OCI-LY3 (cell line): ENCODE results near the gene PRDM16.

Experiments used
- H2AFZ ChIP-seq: fragments of 200-600, 300-600 bp; shearing (Covaris generic); 2 replicates; pipeline ENCODE4 v1.6.0; 2014; ENCODE audit warnings: antibody characterized with exemption, low read depth, low read length
- H3K27ac ChIP-seq: fragments of 200-600, 300-600 bp; sonication (generic); 2 replicates; pipeline ENCODE4 v1.5.1; 2014; ENCODE audit warnings: mild to moderate bottlenecking, low read length, moderate library complexity, mixed read lengths
- H3K27me3 ChIP-seq: fragments of 200-600, 300-600 bp; sonication (generic); 2 replicates; pipeline ENCODE4 v1.6.1; 2014; ENCODE audit warnings: low read depth, low read length, mixed read lengths
- H3K36me3 ChIP-seq: fragments of 200-600, 300-600 bp; sonication (generic); replicated peaks from 2 replicates; pipeline ENCODE3; 2014; ENCODE audit warnings: low read depth, low read length, mixed read lengths
- H3K4me1 ChIP-seq: fragments of 300-600, 200-600 bp; sonication (generic); 2 replicates; pipeline ENCODE4 v1.6.1; 2014; ENCODE audit warnings: low read length, mixed read lengths
- H3K4me2 ChIP-seq: fragments of 200-600, 300-600 bp; sonication (generic); 2 replicates; pipeline ENCODE4 v1.6.1; 2014; ENCODE audit warnings: low read length, mixed read lengths
- H3K4me3 ChIP-seq: fragments of 300-600, 200-600 bp; sonication (generic); 2 replicates; pipeline ENCODE4 v1.5.1; 2014; ENCODE audit warnings: antibody characterized with exemption, mild to moderate bottlenecking, low read length, moderate library complexity
- H3K79me2 ChIP-seq: fragments of 300-600, 200-600 bp; shearing (Covaris generic); 2 replicates; pipeline ENCODE4 v1.6.1; 2014; ENCODE audit warnings: mild to moderate bottlenecking, low read length, mixed read lengths
- H3K9ac ChIP-seq: fragments of 300-600, 200-600 bp; shearing (Covaris generic); 2 replicates; pipeline ENCODE4 v1.6.0; 2014; ENCODE audit warnings: mild to moderate bottlenecking, low read length, moderate library complexity
- H3K9me3 ChIP-seq: fragments of 200-600, 300-600 bp; shearing (Covaris generic); 2 replicates; pipeline ENCODE4 v1.6.1; 2014; ENCODE audit warnings: low read length, mixed read lengths; ENCODE audit not compliant: insufficient read depth
- H4K20me1 ChIP-seq: fragments of 200-600, 300-600 bp; sonication (generic); 2 replicates; pipeline ENCODE4 v1.6.1; 2016; ENCODE audit warnings: low read length, mixed read lengths; ENCODE audit not compliant: insufficient read depth
- CTCF ChIP-seq: fragments of 200-600, 300-600 bp; sonication (generic); IDR thresholded peaks from 2 replicates; pipeline ENCODE4 v1.5.1; 2014; ENCODE audit warnings: antibody characterized with exemption, low read length, low read depth
- EZH2phosphoT487 ChIP-seq: fragments of 200-600 bp; shearing (Covaris generic); IDR thresholded peaks from 2 replicates; pipeline ENCODE4 v1.6.1; 2018; ENCODE audit warnings: antibody characterized with exemption, mixed run types, low read depth

Gene PRDM16

GRCh38 chr1:3028531-3029282 lies 40.3 kb upstream of the PRDM16 start:
- H3K79me2 ChIP-seq, result no peaks in the 10 kb centered on the region
- no peaks in the 10 kb centered on the region for H4K20me1 ChIP-seq
- TF ChIP-seq CTCF, result no peak
- no peak for TF ChIP-seq EZH2phosphoT487
- H3K9ac ChIP-seq, result no peak overlapping the region
- H3K9me3 ChIP-seq, result no peaks in the 10 kb centered on the region
- no peak overlapping the region for H3K27ac ChIP-seq
- H3K4me3 ChIP-seq, result no peak overlapping the region
- no peak overlapping the region for H2AFZ ChIP-seq
- no peak overlapping the region for H3K4me2 ChIP-seq
- no peaks in the 10 kb centered on the region for H3K4me1 ChIP-seq
- H3K27me3 ChIP-seq, result no peaks in the 10 kb centered on the region
- H3K36me3 ChIP-seq, result no peaks in the 10 kb centered on the region

GRCh38 chr1:3029481-3029961 lies 39.5 kb upstream of the PRDM16 start:
- Histone ChIP-seq H3K27ac (no peak overlapping the region), H3K4me2 (no peak overlapping the region), H2AFZ (no peak overlapping the region), H3K9me3 (no peaks in the 10 kb centered on the region), H3K9ac (no peak overlapping the region), H3K4me3 (no peak overlapping the region), H3K4me1 (no peaks in the 10 kb centered on the region), H3K79me2 (no peaks in the 10 kb centered on the region), H3K36me3 (no peaks in the 10 kb centered on the region), H4K20me1 (no peaks in the 10 kb centered on the region), H3K27me3 (no peaks in the 10 kb centered on the region)
- no peak for TF ChIP-seq CTCF
- no peak for TF ChIP-seq EZH2phosphoT487

GRCh38 chr1:3029991-3030662 lies 38.9 kb upstream of the PRDM16 start:
- no peaks in the 10 kb centered on the region for H3K27me3 ChIP-seq
- no peaks in the 10 kb centered on the region for H3K9me3 ChIP-seq
- H3K4me2 ChIP-seq, result no peak overlapping the region

More at GRCh38 chr1:3029991-3030662, 38.9 kb upstream of the PRDM16 start:
- no peak overlapping the region for H3K4me3 ChIP-seq
- H3K4me1 ChIP-seq, result no peaks in the 10 kb centered on the region
- TF ChIP-seq EZH2phosphoT487 (no peak), CTCF (no peak)
- no peak overlapping the region for H2AFZ ChIP-seq
- H3K79me2 ChIP-seq, result no peaks in the 10 kb centered on the region
- no peak overlapping the region for H3K27ac ChIP-seq
- H4K20me1 ChIP-seq, result no peaks in the 10 kb centered on the region
- H3K36me3 ChIP-seq, result no peaks in the 10 kb centered on the region
- no peak overlapping the region for H3K9ac ChIP-seq
